Measurements from ENCODE around the gene TMEM63A. TPM values are rescaled to one million over a fixed set of nuclear protein-coding genes. Genes with fewer than 3 reads are reported as not detected.

Gene TMEM63A
- total and polyA plus RNA-seq, 2 of the 13 experiments (the other 11 are each of a cell fraction or from before 2014, with no cell fraction given): 23.9 to 53.3 TPM

DNA sequence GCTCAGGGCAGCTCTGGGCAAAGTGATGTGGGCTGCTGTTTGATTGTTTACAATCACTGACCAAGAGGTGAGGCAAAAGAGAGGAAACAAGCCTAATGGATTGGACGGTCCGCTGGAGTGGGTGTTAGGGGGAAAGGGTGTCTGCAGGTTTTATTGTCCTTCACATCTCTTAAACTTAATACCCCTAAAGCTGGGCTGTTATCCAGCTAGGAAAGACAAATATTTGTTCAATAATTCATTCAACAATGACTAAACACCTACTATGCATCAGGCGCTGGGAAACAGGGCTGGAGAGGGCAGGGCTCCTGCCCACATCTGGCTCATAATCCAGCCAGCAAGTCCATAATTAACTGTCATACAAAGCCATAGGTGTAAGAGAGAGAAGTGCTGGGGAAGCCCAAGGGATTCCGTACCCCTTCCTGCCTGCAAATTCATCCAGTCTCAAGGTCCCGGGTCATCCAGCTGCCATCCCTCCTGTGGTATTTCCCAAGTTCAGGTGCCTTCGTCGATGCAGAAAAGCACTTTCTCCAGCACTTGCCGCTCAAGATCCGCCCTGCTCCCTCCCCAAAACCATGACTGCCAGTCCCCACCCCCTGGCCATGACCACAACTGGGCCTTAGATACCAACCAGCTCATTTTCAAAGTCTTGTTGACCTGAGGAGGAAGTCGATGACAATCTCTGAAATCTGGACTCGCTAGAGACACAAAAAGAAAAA, 10.7 kb downstream of the TMEM63A start:
- peaks cover 18 to 73% of the 10 kb centered on the region in 2 experiments for H3K36me3 ChIP-seq (replicated peaks in 1 of 2; ENCODE audit: control insufficient read depth in 1 of 2, insufficient read depth in 2 of 2, low read length in 2 of 2)
- no peak overlapping the region for H2AFZ ChIP-seq (ENCODE audit: low read length)
- ChIA-PET POLR2A (interaction anchor here (2.2 kb wide), 1 partner anchor 11 kb away, joined by 12 read pairs; the partner anchor contains the start of gene TMEM63A), CTCF (ENCODE audit: low intra/inter-chr PET ratio, low total read pairs) (no interaction called here)
- FAIRE-seq (no peak), DNase-seq (ENCODE audit: low spot score) (no peak), ATAC-seq (no peak)
- no peaks in the 10 kb centered on the region for H3K27me3 ChIP-seq (ENCODE audit: control insufficient read depth in 1 of 2, insufficient read depth in 2 of 2, low read length in 2 of 2)
- no peak overlapping the region for H3K4me3 ChIP-seq (replicated peaks in 1 of 3; ENCODE audit: insufficient read depth in 1 of 3, low read depth in 2 of 3, low read length in 3 of 3)
- WGBS (ENCODE audit: low lambda C conversion rate): 92% methylated on average over 10 of the region's 11 CpGs
- no peak overlapping the region for H3K4me2 ChIP-seq (ENCODE audit: low read depth, low read length)
- in situ Hi-C loops (cut with HindIII; ENCODE audit: extremely low pct_ligation_motif_present, low pct_unique_long_range_greater_than_20kb) (no loop called here), intact Hi-C loops (cut with micrococcal nuclease; ENCODE audit: unreplicated experiment) (no loop called here)
- H4K20me1 ChIP-seq (ENCODE audit: insufficient read depth, low read length): no peaks in the 10 kb centered on the region
- no peaks in the 10 kb centered on the region for H3K9me3 ChIP-seq (ENCODE audit: low read length)
- no peak overlapping the region for H3K27ac ChIP-seq (ENCODE audit: extremely low read length, insufficient read depth, low read length)
- BruUV-seq (replicated peaks): no TSS peak
- H3K4me1 ChIP-seq (ENCODE audit: insufficient read depth, low read length): peaks cover 8% of the 10 kb centered on the region; the same call in 1 of the 2 replicates
- H3K79me2 ChIP-seq (ENCODE audit: insufficient read depth, low read length): no peaks in the 10 kb centered on the region
- H3K9ac ChIP-seq (ENCODE audit: insufficient read depth, low read depth, low read length): no peak overlapping the region
- TF ChIP-seq POLR2AphosphoS5 (IDR thresholded peaks at IDR 0.05; ENCODE audit: low read depth, low read length) (no peak), NFE2L1 (CRISPR knock-in tag; IDR thresholded peaks at IDR 0.05; ENCODE audit: borderline replicate concordance) (no peak), FOSL2 (CRISPR knock-in tag; IDR thresholded peaks at IDR 0.05) (0 out of 2 replicates have a peak, but pooled peaks have one; percentile 22), TAF1 (CRISPR knock-in tag; IDR thresholded peaks at IDR 0.05) (no peak), ZNF746 (CRISPR knock-in tag; IDR thresholded peaks at IDR 0.05) (no peak), ZKSCAN1 (IDR thresholded peaks at IDR 0.05; ENCODE audit: low read length) (peak; percentile 60; the same call in 1 of the 2 replicates), TBX2 (CRISPR knock-in tag; IDR thresholded peaks at IDR 0.05; ENCODE audit: borderline replicate concordance) (0 out of 2 replicates have a peak, but pooled peaks have one; percentile 18), HOXA9 (CRISPR knock-in tag; IDR thresholded peaks at IDR 0.05; ENCODE audit: borderline replicate concordance) (no peak), ZSCAN21 (CRISPR knock-in tag; IDR thresholded peaks at IDR 0.05; ENCODE audit: borderline replicate concordance) (no peak), ZNF24 (IDR thresholded peaks at IDR 0.05) (no peak), ZBTB3 (CRISPR knock-in tag; IDR thresholded peaks at IDR 0.05; ENCODE audit: borderline replicate concordance, low read depth) (no peak)
- TF ChIP-seq, protein P1, sequence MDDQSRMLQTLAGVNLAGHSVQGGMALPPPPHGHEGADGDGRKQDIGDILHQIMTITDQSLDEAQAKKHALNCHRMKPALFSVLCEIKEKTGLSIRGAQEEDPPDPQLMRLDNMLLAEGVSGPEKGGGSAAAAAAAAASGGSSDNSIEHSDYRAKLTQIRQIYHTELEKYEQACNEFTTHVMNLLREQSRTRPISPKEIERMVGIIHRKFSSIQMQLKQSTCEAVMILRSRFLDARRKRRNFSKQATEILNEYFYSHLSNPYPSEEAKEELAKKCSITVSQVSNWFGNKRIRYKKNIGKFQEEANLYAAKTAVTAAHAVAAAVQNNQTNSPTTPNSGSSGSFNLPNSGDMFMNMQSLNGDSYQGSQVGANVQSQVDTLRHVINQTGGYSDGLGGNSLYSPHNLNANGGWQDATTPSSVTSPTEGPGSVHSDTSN (CRISPR knock-in tag; IDR thresholded peaks at IDR 0.05; ENCODE audit: borderline replicate concordance): no peak
- TF ChIP-seq, protein P2, sequence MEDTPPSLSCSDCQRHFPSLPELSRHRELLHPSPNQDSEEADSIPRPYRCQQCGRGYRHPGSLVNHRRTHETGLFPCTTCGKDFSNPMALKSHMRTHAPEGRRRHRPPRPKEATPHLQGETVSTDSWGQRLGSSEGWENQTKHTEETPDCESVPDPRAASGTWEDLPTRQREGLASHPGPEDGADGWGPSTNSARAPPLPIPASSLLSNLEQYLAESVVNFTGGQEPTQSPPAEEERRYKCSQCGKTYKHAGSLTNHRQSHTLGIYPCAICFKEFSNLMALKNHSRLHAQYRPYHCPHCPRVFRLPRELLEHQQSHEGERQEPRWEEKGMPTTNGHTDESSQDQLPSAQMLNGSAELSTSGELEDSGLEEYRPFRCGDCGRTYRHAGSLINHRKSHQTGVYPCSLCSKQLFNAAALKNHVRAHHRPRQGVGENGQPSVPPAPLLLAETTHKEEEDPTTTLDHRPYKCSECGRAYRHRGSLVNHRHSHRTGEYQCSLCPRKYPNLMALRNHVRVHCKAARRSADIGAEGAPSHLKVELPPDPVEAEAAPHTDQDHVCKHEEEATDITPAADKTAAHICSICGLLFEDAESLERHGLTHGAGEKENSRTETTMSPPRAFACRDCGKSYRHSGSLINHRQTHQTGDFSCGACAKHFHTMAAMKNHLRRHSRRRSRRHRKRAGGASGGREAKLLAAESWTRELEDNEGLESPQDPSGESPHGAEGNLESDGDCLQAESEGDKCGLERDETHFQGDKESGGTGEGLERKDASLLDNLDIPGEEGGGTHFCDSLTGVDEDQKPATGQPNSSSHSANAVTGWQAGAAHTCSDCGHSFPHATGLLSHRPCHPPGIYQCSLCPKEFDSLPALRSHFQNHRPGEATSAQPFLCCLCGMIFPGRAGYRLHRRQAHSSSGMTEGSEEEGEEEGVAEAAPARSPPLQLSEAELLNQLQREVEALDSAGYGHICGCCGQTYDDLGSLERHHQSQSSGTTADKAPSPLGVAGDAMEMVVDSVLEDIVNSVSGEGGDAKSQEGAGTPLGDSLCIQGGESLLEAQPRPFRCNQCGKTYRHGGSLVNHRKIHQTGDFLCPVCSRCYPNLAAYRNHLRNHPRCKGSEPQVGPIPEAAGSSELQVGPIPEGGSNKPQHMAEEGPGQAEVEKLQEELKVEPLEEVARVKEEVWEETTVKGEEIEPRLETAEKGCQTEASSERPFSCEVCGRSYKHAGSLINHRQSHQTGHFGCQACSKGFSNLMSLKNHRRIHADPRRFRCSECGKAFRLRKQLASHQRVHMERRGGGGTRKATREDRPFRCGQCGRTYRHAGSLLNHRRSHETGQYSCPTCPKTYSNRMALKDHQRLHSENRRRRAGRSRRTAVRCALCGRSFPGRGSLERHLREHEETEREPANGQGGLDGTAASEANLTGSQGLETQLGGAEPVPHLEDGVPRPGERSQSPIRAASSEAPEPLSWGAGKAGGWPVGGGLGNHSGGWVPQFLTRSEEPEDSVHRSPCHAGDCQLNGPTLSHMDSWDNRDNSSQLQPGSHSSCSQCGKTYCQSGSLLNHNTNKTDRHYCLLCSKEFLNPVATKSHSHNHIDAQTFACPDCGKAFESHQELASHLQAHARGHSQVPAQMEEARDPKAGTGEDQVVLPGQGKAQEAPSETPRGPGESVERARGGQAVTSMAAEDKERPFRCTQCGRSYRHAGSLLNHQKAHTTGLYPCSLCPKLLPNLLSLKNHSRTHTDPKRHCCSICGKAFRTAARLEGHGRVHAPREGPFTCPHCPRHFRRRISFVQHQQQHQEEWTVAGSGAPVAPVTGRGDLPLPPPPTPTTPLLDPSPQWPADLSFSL (CRISPR knock-in tag; IDR thresholded peaks at IDR 0.05): no peak

Data from HepG2 (cell line).